Spinal cord (tissue), 10 donors: Measurements from ENCODE around the gene C1QTNF12. TPM values are rescaled to one million over a fixed set of nuclear protein-coding genes. Genes with fewer than 3 reads are reported as not detected.

Source experiments
- DNase-seq, 6 donors: peaks; one replicate each; pipeline versions ENCODE4 v3.0.0 to v3.0.0-alpha.2; 2013 to 2015; ENCODE audit warnings: low spot score in 6 of 6, low read depth in 4 of 6
- H3K27ac ChIP-seq: one replicate; pipeline ENCODE4 v1.5.1; 2013; ENCODE audit warnings: low read depth, low read length, control low read depth
- H3K27me3 ChIP-seq: one replicate; pipeline ENCODE4 v1.6.1; 2013; ENCODE audit warnings: low read length; ENCODE audit not compliant: control insufficient read depth, insufficient read depth
- H3K36me3 ChIP-seq: one replicate; pipeline ENCODE4 v1.6.1; 2013; ENCODE audit warnings: low read length; ENCODE audit not compliant: control insufficient read depth, insufficient read depth
- H3K4me1 ChIP-seq: one replicate; pipeline ENCODE4 v1.6.1; 2013; ENCODE audit warnings: low read length; ENCODE audit not compliant: control insufficient read depth, insufficient read depth
- H3K4me3 ChIP-seq: one replicate; pipeline ENCODE4 v1.5.1; 2013; ENCODE audit warnings: low read depth, low read length, control low read depth
- H3K9me3 ChIP-seq: one replicate; pipeline ENCODE4 v1.6.1; 2013; ENCODE audit warnings: low read length; ENCODE audit not compliant: control insufficient read depth, insufficient read depth
- WGBS: methylation state at CpG from one replicate; pipeline ENCODE4 v1.1.5; 2013; ENCODE audit warnings: missing lambda C conversion rate; ENCODE audit not compliant: insufficient coverage; 5-methylcytosine and 5-hydroxymethylcytosine counted together
- polyA plus RNA-seq, 2 donors: library from polyadenylated mRNA; unstranded; fragments of 120-200 nt; gene quantifications; one replicate each; pipeline ENCODE4 v1.2.1, GENCODE V29; 2013; ENCODE audit not compliant: insufficient read length in 2 of 2
- total RNA-seq, 2 donors: library from RNA; depleted of rRNA in 1 of 2; stranded (reverse); fragments of 120-200 nt in 1 of 2; fragments of >200 nt in 1 of 2; gene quantifications; one replicate each; pipeline versions ENCODE4 v1.2.3 to v1.2.4, GENCODE V29; 2013 to 2014
- donor health status: healthy.

C1QTNF12 gene
- total and polyA plus RNA-seq, 4 donors = 1.4 to 10.4 (median 4.2) TPM

- DNase-seq = no peak
Measured at GRCh38 chr1:1281533-1282321, 35.2 kb upstream of the C1QTNF12 start.

GRCh38 chr1:1280782-1281481, 34.4 kb upstream of the C1QTNF12 start:
- Histone ChIP-seq H3K27ac (no peak overlapping the region), H3K36me3 (peaks cover 25% of the 10 kb centered on the region), H3K9me3 (no peaks in the 10 kb centered on the region), H3K4me1 (peaks cover 7% of the 10 kb centered on the region), H3K27me3 (no peaks in the 10 kb centered on the region), H3K4me3 (no peak overlapping the region)
- 88% methylated on average over 19 of the region's 21 CpGs for WGBS
- DNase-seq = no peak

More at GRCh38 chr1:1281533-1282321, 35.2 kb upstream of the C1QTNF12 start:
- Histone ChIP-seq H3K9me3 (no peaks in the 10 kb centered on the region), H3K4me3 (no peak overlapping the region), H3K27me3 (no peaks in the 10 kb centered on the region), H3K36me3 (peaks cover 25% of the 10 kb centered on the region), H3K27ac (no peak overlapping the region), H3K4me1 (peaks cover 7% of the 10 kb centered on the region)
- 61% methylated on average over 25 of the region's 26 CpGs for WGBS

- WGBS = 95% methylated on average over 12 of the region's 17 CpGs
- DNase-seq = no peak
- peaks cover 22% of the 10 kb centered on the region for H3K4me1 ChIP-seq
- H3K27ac ChIP-seq = no peak overlapping the region
- H3K27me3 ChIP-seq = no peaks in the 10 kb centered on the region
- no peaks in the 10 kb centered on the region for H3K9me3 ChIP-seq
- peaks cover 30% of the 10 kb centered on the region for H3K36me3 ChIP-seq
- H3K4me3 ChIP-seq = no peak overlapping the region
Measured at GRCh38 chr1:1279028-1279427, 32.5 kb upstream of the C1QTNF12 start.

DNA sequence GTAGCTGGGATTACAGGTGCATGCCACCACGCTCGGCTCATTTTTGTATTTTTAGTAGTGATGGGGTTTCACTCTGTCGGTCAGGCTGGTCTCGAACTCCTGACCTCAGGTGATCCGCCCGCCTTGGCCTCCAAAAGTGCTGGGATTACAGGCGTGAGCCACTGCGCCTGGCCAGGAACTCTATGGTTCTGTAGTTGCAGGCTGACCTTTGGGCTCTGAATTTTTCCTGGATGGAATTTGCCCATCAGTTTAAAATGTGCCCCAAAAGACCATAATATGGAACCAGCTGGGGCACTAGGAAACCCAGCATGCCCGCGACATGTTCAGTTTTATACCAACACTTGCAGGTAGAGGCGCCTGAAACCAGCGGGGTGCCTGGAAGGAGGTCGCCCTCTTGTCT, 32.1 kb upstream of the C1QTNF12 start:
- Histone ChIP-seq H3K36me3 (peaks cover 30% of the 10 kb centered on the region), H3K4me3 (no peak overlapping the region), H3K9me3 (no peaks in the 10 kb centered on the region), H3K27me3 (no peaks in the 10 kb centered on the region), H3K27ac (no peak overlapping the region), H3K4me1 (peaks cover 20% of the 10 kb centered on the region)
- 96% methylated on average over 10 of the region's 13 CpGs for WGBS
- no peak for DNase-seq

- Histone ChIP-seq H3K27ac (no peak overlapping the region), H3K9me3 (no peaks in the 10 kb centered on the region), H3K27me3 (no peaks in the 10 kb centered on the region), H3K4me1 (peaks cover 37% of the 10 kb centered on the region), H3K36me3 (peaks cover 37% of the 10 kb centered on the region), H3K4me3 (no peak overlapping the region)
- DNase-seq = no peak
- 88% methylated on average over 9 of the region's 9 CpGs for WGBS
Measured at GRCh38 chr1:1275836-1276235, 29.3 kb upstream of the C1QTNF12 start.

- peaks cover 40% of the 10 kb centered on the region for H3K36me3 ChIP-seq
- no peaks in the 10 kb centered on the region for H3K27me3 ChIP-seq
- WGBS = 89% methylated on average over 13 of the region's 15 CpGs
- no peaks in the 10 kb centered on the region for H3K9me3 ChIP-seq
- H3K4me1 ChIP-seq = peaks cover 44% of the 10 kb centered on the region
- H3K27ac ChIP-seq = no peak overlapping the region
- peak overlapping the region; percentile 59 for H3K4me3 ChIP-seq
- no peak for DNase-seq
Measured at GRCh38 chr1:1274931-1275431, 28.5 kb upstream of the C1QTNF12 start.

DNA sequence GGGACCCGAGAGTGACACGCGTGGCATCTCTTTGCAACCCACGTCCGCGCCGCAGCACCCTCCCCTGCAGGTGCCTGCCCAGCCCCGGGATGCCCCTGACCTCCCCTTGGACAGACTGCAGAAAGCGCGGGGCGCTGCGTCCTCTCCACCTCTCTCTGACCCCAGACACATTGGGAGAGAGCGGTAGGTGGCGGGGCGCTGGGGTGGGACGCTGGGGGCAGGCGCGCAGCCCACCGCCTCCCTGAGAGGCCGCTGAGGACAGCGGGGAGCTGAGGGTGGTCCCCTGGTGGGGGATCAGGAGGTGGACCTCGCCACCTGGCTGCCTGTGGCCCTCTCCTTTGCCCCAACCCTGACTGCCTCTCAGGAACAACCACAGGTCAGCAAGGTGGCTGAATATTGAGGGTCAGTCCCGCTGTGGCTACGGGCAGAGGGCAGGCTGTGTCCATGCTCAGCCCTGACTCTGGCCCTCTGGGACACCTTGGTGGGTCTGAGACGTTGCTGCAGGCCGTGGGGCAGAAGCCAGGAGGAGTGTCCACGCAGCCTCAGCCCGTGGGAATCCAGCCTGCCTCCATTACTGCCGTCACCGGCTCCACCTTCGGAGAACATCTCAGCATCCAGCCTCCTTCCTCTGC, 27.9 kb upstream of the C1QTNF12 start:
- Histone ChIP-seq H3K4me1 (peaks cover 44% of the 10 kb centered on the region), H3K27me3 (no peaks in the 10 kb centered on the region), H3K36me3 (peaks cover 39% of the 10 kb centered on the region), H3K27ac (no peak overlapping the region), H3K4me3 (peak overlapping the region; percentile 59), H3K9me3 (no peaks in the 10 kb centered on the region)
- no peak for DNase-seq
- WGBS = 7% methylated on average over 26 of the region's 31 CpGs

- Histone ChIP-seq H3K27me3 (no peaks in the 10 kb centered on the region), H3K9me3 (no peaks in the 10 kb centered on the region), H3K36me3 (peaks cover 39% of the 10 kb centered on the region), H3K4me1 (peaks cover 44% of the 10 kb centered on the region), H3K27ac (no peak within 1 kb of the TSS), H3K4me3 (peak within 1 kb of the TSS; percentile 78)
- WGBS = under 1% methylated on average over 102 of the region's 105 CpGs
- DNase-seq = peak in 5 of 6 donors; percentile 78 to 97 (median 89)
Measured at GRCh38 chr1:1273512-1274298, 27.2 kb upstream of the C1QTNF12 start, which contains the start of gene UBE2J2. UBE2J2 (minus strand) TSS chr1:1273854; CDS start chr1:1267992, 5,862 bp downstream.

DNA sequence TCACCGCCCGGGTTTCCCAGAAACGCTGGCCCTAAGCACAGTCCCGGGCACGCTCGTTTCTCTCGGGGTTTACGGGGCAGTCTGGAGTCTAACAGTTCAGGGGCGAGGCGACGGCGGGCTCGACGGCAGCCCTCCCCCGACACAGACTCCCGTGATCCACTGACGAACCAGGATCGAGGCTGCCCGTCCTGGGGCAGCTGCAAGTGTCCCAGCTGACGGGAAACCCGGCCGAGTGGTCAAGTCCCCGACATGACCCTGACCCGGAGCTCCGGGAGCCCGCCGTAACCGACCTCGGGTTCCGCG, 26.6 kb upstream of the C1QTNF12 start:
- no peak for DNase-seq
- under 1% methylated on average over 31 of the region's 31 CpGs for WGBS
- no peak overlapping the region for H3K27ac ChIP-seq
- H3K9me3 ChIP-seq = no peaks in the 10 kb centered on the region
- peaks cover 44% of the 10 kb centered on the region for H3K4me1 ChIP-seq
- peaks cover 44% of the 10 kb centered on the region for H3K36me3 ChIP-seq
- H3K27me3 ChIP-seq = no peaks in the 10 kb centered on the region
- H3K4me3 ChIP-seq = peak overlapping the region; percentile 78
